ENCODE data around the gene AMTN.

The AMTN gene

GRCh38 chr4:70564033-70564432 lies 45.7 kb downstream of the AMTN start:
- DNase-seq = no peak

GRCh38 chr4:70570796-70571195 lies 52.4 kb downstream of the AMTN start:
- DNase-seq = no peak

GRCh38 chr4:70571772-70572171 lies 53.4 kb downstream of the AMTN start:
- no peak for DNase-seq

GRCh38 chr4:70575964-70576363 lies 57.6 kb downstream of the AMTN start:
- no peak for DNase-seq

GRCh38 chr4:70577220-70577927 lies 59.0 kb downstream of the AMTN start:
- DNase-seq = no peak

GRCh38 chr4:70581980-70582379 lies 63.6 kb downstream of the AMTN start:
- no peak for DNase-seq
